ENCODE results near the gene OR10X1.

OR10X1 gene

DNA sequence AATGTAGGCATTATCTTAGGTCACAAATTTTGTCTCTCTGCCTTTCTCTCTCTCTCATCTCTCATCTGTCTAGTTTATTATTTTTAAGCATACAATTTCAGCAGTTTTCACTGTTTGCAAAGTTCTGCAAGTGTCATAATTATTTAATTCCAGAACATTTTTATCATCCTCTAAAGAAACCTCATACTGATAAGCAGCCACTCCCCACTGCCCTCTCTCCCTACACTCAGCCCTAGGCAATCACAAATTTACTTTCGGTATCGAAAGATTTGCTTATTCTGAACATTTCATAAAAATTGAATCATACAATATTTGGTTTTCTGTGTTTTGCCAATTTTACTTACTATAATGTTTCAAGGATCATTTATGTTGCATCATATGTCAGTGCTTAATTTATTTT lies 42.1 kb downstream of the OR10X1 start:
- no peaks in the 10 kb centered on the region for H3K9me3 ChIP-seq (ENCODE audit: severe bottlenecking)
- DNase-seq = no peak
- no peak overlapping the region for H3K4me3 ChIP-seq (ENCODE audit: low read depth, low read length)
- no peaks in the 10 kb centered on the region for H3K36me3 ChIP-seq
- no peak overlapping the region for H3K27ac ChIP-seq
- no peak for TF ChIP-seq CTCF (IDR thresholded peaks at IDR 0.05; ENCODE audit: low read depth, low read length)
- peaks cover 66% of the 10 kb centered on the region for H3K27me3 ChIP-seq (ENCODE audit: insufficient read depth, low read depth, severe bottlenecking)

GRCh38 chr1:158534496-158534895 lies 45.2 kb downstream of the OR10X1 start:
- TF ChIP-seq CTCF (IDR thresholded peaks at IDR 0.05; ENCODE audit: low read depth, low read length) = no peak
- H3K4me3 ChIP-seq (ENCODE audit: low read depth, low read length) = no peak overlapping the region
- no peak overlapping the region for H3K27ac ChIP-seq
- no peak for DNase-seq
- H3K36me3 ChIP-seq = no peaks in the 10 kb centered on the region
- no peaks in the 10 kb centered on the region for H3K9me3 ChIP-seq (ENCODE audit: severe bottlenecking)
- H3K27me3 ChIP-seq (ENCODE audit: insufficient read depth, low read depth, severe bottlenecking) = peaks cover 87% of the 10 kb centered on the region

Data from WERI-Rb-1 (cell line).